DMS114 treated with DMSO at 0.1 percent for 48 hours (cell line): ENCODE measurements around the gene PTPN11.
"Not testable (repeated sequence)": the region's sequence is repeated elsewhere in the genome, so short reads cannot be mapped to it uniquely, and the experiment has no call there.

ENCODE experiments used
- DNase-seq: peaks from one replicate; lab custom pipeline; 2025; ENCODE audit not compliant: unreplicated experiment; lab: John Stamatoyannopoulos, UW

PTPN11 gene

GRCh38 chr12:112513471-112513870 is 94.7 kb downstream of the PTPN11 start:
- no peak for DNase-seq

- DNase-seq, result no peak
Observed at GRCh38 chr12:112514456-112514855, 95.7 kb downstream of the PTPN11 start.

- no peak for DNase-seq
Observed at GRCh38 chr12:112514926-112515642, 96.3 kb downstream of the PTPN11 start.

- DNase-seq, result no peak
Observed at GRCh38 chr12:112515868-112516267, 97.1 kb downstream of the PTPN11 start.

GRCh38 chr12:112517730-112518364 is 99.1 kb downstream of the PTPN11 start:
- no peak for DNase-seq

- DNase-seq, result no peak
Observed at GRCh38 chr12:112518365-112518735, 99.6 kb downstream of the PTPN11 start.

- DNase-seq, result not testable (repeated sequence)
Observed at GRCh38 chr12:112519841-112520340, 101.1 kb downstream of the PTPN11 start.

- no peak for DNase-seq
Observed at GRCh38 chr12:112523856-112524255, 105.1 kb downstream of the PTPN11 start.

- no peak for DNase-seq
Observed at GRCh38 chr12:112524269-112524668, 105.5 kb downstream of the PTPN11 start.

- DNase-seq, result no peak
Observed at GRCh38 chr12:112524676-112525425, 106.1 kb downstream of the PTPN11 start.

- no peak for DNase-seq
Observed at GRCh38 chr12:112525426-112525809, 106.7 kb downstream of the PTPN11 start.

- DNase-seq, result no peak
Observed at GRCh38 chr12:112527082-112527481, 108.3 kb downstream of the PTPN11 start.

GRCh38 chr12:112527501-112527900 is 108.8 kb downstream of the PTPN11 start:
- no peak for DNase-seq

GRCh38 chr12:112528521-112528920 is 109.8 kb downstream of the PTPN11 start:
- no peak for DNase-seq

GRCh38 chr12:112530941-112531340 is 112.2 kb downstream of the PTPN11 start:
- no peak for DNase-seq

GRCh38 chr12:112532106-112532505 is 113.4 kb downstream of the PTPN11 start:
- DNase-seq, result no peak

- DNase-seq, result no peak
Observed at GRCh38 chr12:112533528-112533927, 114.8 kb downstream of the PTPN11 start.

- DNase-seq, result no peak
Observed at GRCh38 chr12:112535017-112535416, 116.3 kb downstream of the PTPN11 start.

- DNase-seq, result no peak
Observed at GRCh38 chr12:112535637-112536366, 117.1 kb downstream of the PTPN11 start.

- no peak for DNase-seq
Observed at GRCh38 chr12:112536367-112536730, 117.6 kb downstream of the PTPN11 start.

GRCh38 chr12:112537710-112538396 is 119.1 kb downstream of the PTPN11 start:
- no peak for DNase-seq
